Measurements from ENCODE around the gene TUBB4B.

DNA sequence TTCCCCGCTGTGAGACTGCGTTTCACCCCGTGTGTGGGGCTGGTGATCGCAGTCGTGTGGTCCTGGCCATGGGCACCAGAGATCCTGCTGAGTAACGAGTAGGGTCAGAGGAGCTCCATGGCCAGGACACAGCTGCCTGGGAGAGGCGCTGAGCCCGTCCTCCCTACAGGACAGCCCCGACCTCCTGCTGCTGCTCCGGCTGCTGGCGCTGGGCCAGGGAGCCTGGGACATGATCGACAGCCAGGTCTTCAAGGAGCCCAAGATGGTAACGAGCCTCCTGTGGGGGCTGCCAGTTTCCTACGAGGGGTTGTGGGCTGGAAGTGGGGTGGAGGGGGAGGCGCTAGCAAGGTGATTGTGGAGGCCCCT is 25.1 kb downstream of the TUBB4B start:
- TF ChIP-seq, protein P1, sequence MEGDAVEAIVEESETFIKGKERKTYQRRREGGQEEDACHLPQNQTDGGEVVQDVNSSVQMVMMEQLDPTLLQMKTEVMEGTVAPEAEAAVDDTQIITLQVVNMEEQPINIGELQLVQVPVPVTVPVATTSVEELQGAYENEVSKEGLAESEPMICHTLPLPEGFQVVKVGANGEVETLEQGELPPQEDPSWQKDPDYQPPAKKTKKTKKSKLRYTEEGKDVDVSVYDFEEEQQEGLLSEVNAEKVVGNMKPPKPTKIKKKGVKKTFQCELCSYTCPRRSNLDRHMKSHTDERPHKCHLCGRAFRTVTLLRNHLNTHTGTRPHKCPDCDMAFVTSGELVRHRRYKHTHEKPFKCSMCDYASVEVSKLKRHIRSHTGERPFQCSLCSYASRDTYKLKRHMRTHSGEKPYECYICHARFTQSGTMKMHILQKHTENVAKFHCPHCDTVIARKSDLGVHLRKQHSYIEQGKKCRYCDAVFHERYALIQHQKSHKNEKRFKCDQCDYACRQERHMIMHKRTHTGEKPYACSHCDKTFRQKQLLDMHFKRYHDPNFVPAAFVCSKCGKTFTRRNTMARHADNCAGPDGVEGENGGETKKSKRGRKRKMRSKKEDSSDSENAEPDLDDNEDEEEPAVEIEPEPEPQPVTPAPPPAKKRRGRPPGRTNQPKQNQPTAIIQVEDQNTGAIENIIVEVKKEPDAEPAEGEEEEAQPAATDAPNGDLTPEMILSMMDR (IDR thresholded peaks at IDR 0.05), result no peak
- no peak for TF ChIP-seq POLR2A (IDR thresholded peaks at IDR 0.05)

All from lower leg skin (tissue), 3 donors.